HepG2 (cell line): Measurements from ENCODE around the gene HSF4.

Experiments
- ADNP ChIP-seq: sonication (generic); formaldehyde crosslinking; IDR thresholded peaks from 2 replicates; pipeline ENCODE4 v1.4.0; 2020; ENCODE audit warnings: missing genetic modification reagents
- KLF9 ChIP-seq: IDR thresholded peaks from 2 replicates; pipeline ENCODE4 v1.6.1; 2016; ENCODE audit warnings: low read depth
- ZC3H4 ChIP-seq: sonication (generic); formaldehyde crosslinking; IDR thresholded peaks from 2 replicates; pipeline ENCODE4 v1.4.0; 2020; ENCODE audit warnings: missing genetic modification reagents, borderline replicate concordance
- ZIK1 ChIP-seq: sonication (generic); formaldehyde crosslinking; IDR thresholded peaks from 2 replicates; pipeline ENCODE4 v1.5.0; 2020; ENCODE audit warnings: mild to moderate bottlenecking, low read depth, missing genetic modification reagents, borderline replicate concordance
- TF ChIP-seq, protein P1 (sequence below): sonication (generic); formaldehyde crosslinking; IDR thresholded peaks from 2 replicates; pipeline ENCODE4 v1.4.0; 2020; ENCODE audit warnings: mild to moderate bottlenecking, missing genetic modification reagents, borderline replicate concordance

DNA sequence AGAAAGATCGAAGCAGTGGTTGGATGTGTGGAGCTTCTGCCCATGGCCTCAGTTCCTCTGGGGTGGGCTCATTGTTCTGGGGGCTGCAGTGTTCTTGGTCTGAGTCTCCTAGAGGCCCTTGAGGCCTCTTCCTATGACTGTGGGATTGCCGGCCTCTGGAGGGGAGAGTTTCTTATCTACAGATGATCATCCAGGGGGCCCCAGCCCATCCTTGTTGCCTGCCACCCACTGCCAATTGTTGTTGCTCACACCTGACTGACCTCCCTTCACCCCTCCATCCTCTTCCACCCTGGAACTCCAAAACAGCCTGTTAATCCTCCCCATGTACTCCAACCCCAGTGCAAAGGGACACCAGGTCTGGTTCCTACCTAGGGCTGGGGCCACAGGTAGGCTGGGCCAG is 19.6 kb upstream of the HSF4 start:
- no peak for TF ChIP-seq KLF9
- TF ChIP-seq, protein P1, sequence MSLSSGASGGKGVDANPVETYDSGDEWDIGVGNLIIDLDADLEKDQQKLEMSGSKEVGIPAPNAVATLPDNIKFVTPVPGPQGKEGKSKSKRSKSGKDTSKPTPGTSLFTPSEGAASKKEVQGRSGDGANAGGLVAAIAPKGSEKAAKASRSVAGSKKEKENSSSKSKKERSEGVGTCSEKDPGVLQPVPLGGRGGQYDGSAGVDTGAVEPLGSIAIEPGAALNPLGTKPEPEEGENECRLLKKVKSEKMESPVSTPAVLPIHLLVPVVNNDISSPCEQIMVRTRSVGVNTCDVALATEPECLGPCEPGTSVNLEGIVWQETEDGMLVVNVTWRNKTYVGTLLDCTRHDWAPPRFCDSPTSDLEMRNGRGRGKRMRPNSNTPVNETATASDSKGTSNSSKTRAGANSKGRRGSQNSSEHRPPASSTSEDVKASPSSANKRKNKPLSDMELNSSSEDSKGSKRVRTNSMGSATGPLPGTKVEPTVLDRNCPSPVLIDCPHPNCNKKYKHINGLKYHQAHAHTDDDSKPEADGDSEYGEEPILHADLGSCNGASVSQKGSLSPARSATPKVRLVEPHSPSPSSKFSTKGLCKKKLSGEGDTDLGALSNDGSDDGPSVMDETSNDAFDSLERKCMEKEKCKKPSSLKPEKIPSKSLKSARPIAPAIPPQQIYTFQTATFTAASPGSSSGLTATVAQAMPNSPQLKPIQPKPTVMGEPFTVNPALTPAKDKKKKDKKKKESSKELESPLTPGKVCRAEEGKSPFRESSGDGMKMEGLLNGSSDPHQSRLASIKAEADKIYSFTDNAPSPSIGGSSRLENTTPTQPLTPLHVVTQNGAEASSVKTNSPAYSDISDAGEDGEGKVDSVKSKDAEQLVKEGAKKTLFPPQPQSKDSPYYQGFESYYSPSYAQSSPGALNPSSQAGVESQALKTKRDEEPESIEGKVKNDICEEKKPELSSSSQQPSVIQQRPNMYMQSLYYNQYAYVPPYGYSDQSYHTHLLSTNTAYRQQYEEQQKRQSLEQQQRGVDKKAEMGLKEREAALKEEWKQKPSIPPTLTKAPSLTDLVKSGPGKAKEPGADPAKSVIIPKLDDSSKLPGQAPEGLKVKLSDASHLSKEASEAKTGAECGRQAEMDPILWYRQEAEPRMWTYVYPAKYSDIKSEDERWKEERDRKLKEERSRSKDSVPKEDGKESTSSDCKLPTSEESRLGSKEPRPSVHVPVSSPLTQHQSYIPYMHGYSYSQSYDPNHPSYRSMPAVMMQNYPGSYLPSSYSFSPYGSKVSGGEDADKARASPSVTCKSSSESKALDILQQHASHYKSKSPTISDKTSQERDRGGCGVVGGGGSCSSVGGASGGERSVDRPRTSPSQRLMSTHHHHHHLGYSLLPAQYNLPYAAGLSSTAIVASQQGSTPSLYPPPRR (CRISPR knock-in tag) = no peak
- TF ChIP-seq ZC3H4 (CRISPR knock-in tag) = no peak
- no peak for TF ChIP-seq ADNP (CRISPR knock-in tag)
- no peak for TF ChIP-seq ZIK1 (CRISPR knock-in tag)
